B cell (primary cell): ENCODE results near the gene WDFY4. TPM values are rescaled to one million over a fixed set of nuclear protein-coding genes. Genes with fewer than 3 reads are reported as not detected.

Experiments
- ATAC-seq: fragments of 200-7000 bp; cut with Tn5 transposase; one replicate; pipeline ENCODE4 v1.10.0; 2021; ENCODE audit warnings: low read depth, mild to moderate bottlenecking, moderate number of reproducible peaks, moderate library complexity
- CTCF ChIA-PET: fragments of 350-600 bp; sonication (Branson Sonifier 250); formaldehyde crosslinking; loops from one replicate; lab custom pipeline; 2021; ENCODE audit warnings: antibody characterized with exemption, inconsistent platforms; lab: Charles Lee
- POLR2A ChIA-PET: fragments of 350-600 bp; sonication (Branson Sonifier 250); formaldehyde crosslinking; loops from one replicate; lab custom pipeline; 2021; ENCODE audit warnings: antibody characterized with exemption; lab: Charles Lee
- DNase-seq: peaks from one replicate; pipeline ENCODE4 v3.0.0; 2013
- H2AFZ ChIP-seq: 2 replicates; pipeline ENCODE4 v1.6.1; 2012; ENCODE audit warnings: mild to moderate bottlenecking, low read depth, low read length; ENCODE audit not compliant: insufficient read depth, poor library complexity, severe bottlenecking
- H3K27ac ChIP-seq, 2 donors: 1 replicate in 1 of 2; 2 replicates in 1 of 2; pipeline ENCODE4 v1.5.1; 2012 to 2013; ENCODE audit warnings: low read length in 2 of 2, mild to moderate bottlenecking in 2 of 2, moderate library complexity in 1 of 2
- H3K27me3 ChIP-seq, 4 experiments: fragments of 200-600 bp in 1 of 4; sonication (generic) in 1 of 4; replicated peaks in 1 of 4; 1 replicate in 2 of 4; 2 replicates in 2 of 4; pipeline versions ENCODE4 v1.6.1 to v1.7.0; 2013 to 2016; ENCODE audit warnings: low read length in 3 of 4, mild to moderate bottlenecking in 2 of 4, mixed read lengths in 1 of 4, moderate library complexity in 1 of 4; ENCODE audit not compliant: insufficient read depth in 4 of 4, control insufficient read depth in 3 of 4; ENCODE audit errors: control extremely low read depth in 1 of 4
- H3K36me3 ChIP-seq, 2 experiments: replicated peaks in 1 of 2; 1 replicate in 1 of 2; 2 replicates in 1 of 2; pipeline versions ENCODE4 v1.6.1 to v1.7.1; 2013; ENCODE audit warnings: low read length in 1 of 2; ENCODE audit not compliant: insufficient read depth in 2 of 2, control insufficient read depth in 1 of 2; ENCODE audit errors: control extremely low read depth in 1 of 2, extremely low read depth in 1 of 2
- H3K4me1 ChIP-seq, 2 donors: fragments of 200-600 bp in 1 of 2; sonication (generic) in 1 of 2; 1 replicate in 1 of 2; 2 replicates in 1 of 2; pipeline versions ENCODE4 v1.5.1 to v1.6.1; 2013 to 2017; ENCODE audit warnings: low read length in 2 of 2; ENCODE audit not compliant: control insufficient read depth in 2 of 2, insufficient read depth in 2 of 2
- H3K4me2 ChIP-seq: replicated peaks from 2 replicates; pipeline ENCODE3; 2012; ENCODE audit warnings: mild to moderate bottlenecking, low read depth, low read length; ENCODE audit not compliant: poor library complexity, severe bottlenecking
- H3K4me3 ChIP-seq, 5 experiments: fragments of 200-600 bp in 1 of 5; sonication (generic) in 1 of 5; 1 replicate in 3 of 5; 2 replicates in 2 of 5; pipeline versions ENCODE4 v1.5.1 to v1.7.0; 2011 to 2016; ENCODE audit warnings: low read length in 4 of 5, mild to moderate bottlenecking in 4 of 5, low read depth in 2 of 5, control low read depth in 1 of 5, moderate library complexity in 1 of 5; ENCODE audit not compliant: insufficient read depth in 1 of 5; ENCODE audit errors: control extremely low read depth in 1 of 5, extremely low read depth in 1 of 5
- H3K79me2 ChIP-seq: fragments of 200-600 bp; sonication (generic); one replicate; pipeline ENCODE4 v1.6.0; 2016; ENCODE audit warnings: low read length; ENCODE audit not compliant: control insufficient read depth, insufficient read depth
- H3K9ac ChIP-seq: fragments of 200-600 bp; sonication (generic); 2 replicates; pipeline ENCODE4 v1.6.1; 2017; ENCODE audit warnings: mild to moderate bottlenecking, low read length, moderate library complexity
- H3K9me3 ChIP-seq, 3 donors: one replicate each; pipeline versions ENCODE4 v1.6.1 to v1.7.1; 2013; ENCODE audit warnings: low read length in 2 of 3; ENCODE audit not compliant: control insufficient read depth in 2 of 3, insufficient read depth in 1 of 3; ENCODE audit errors: control extremely low read depth in 1 of 3
- H4K20me1 ChIP-seq: 2 replicates; pipeline ENCODE4 v1.6.0; 2012; ENCODE audit warnings: mild to moderate bottlenecking, low read length; ENCODE audit not compliant: insufficient read depth, control insufficient read depth, poor library complexity, severe bottlenecking
- H3K27ac Mint-ChIP-seq: one replicate; pipeline ENCODE4 v1.8.0; 2021; ENCODE audit warnings: mixed read lengths
- H3K27me3 Mint-ChIP-seq: one replicate; pipeline ENCODE4 v1.8.0; 2021; ENCODE audit warnings: mixed read lengths
- H3K4me1 Mint-ChIP-seq: one replicate; pipeline ENCODE4 v1.8.0; 2021; ENCODE audit warnings: mixed read lengths
- H3K4me3 Mint-ChIP-seq: one replicate; pipeline ENCODE4 v1.8.0; 2021; ENCODE audit warnings: mixed read lengths
- H3K9me3 Mint-ChIP-seq: one replicate; pipeline ENCODE4 v1.8.0; 2022; ENCODE audit warnings: mixed read lengths; ENCODE audit not compliant: insufficient read depth
- EZH2 ChIP-seq: IDR thresholded peaks from 2 replicates; pipeline ENCODE4 v1.6.1; 2012; ENCODE audit warnings: borderline replicate concordance, low read depth, mild to moderate bottlenecking, moderate library complexity, low read length; ENCODE audit not compliant: insufficient read depth, poor library complexity, severe bottlenecking
- WGBS: methylation state at CpG from one replicate; pipeline ENCODE4 v1.1.5; 2013; ENCODE audit warnings: missing lambda C conversion rate; ENCODE audit not compliant: insufficient coverage; 5-methylcytosine and 5-hydroxymethylcytosine counted together
- intact Hi-C: fragments of 100-400 bp; cut with micrococcal nuclease; formaldehyde crosslinking; loops from one replicate; pipeline ENCODE4 v1.10.0; 2022
- polyA plus RNA-seq: library from polyadenylated mRNA; depleted of rRNA; stranded (reverse); fragments of >200 nt; gene quantifications from 2 replicates; pipeline ENCODE4 v1.2.3, GENCODE V29; 2012
- total RNA-seq, 2 donors: library from RNA; stranded (reverse); fragments of 120-200 nt in 1 of 2; gene quantifications; 1 replicate in 1 of 2; 2 replicates in 1 of 2; pipeline versions ENCODE4 v1.2.3 to v1.2.4, GENCODE V29; 2013 to 2022
- TF ChIP-seq, protein P1 (sequence below): fragments of 200-600 bp; IDR thresholded peaks from one replicate; pipeline ENCODE4 v1.8.0; 2022; ENCODE audit warnings: antibody characterized with exemption, mild to moderate bottlenecking

WDFY4 gene
- total and polyA plus RNA-seq, 2 donors (not counting 1 experiment from before 2014, with no cell fraction given): 262 to 560 TPM

- H3K4me3 Mint-ChIP-seq: no peak overlapping the region
- H3K4me1 Mint-ChIP-seq: no peaks in the 10 kb centered on the region
- Histone ChIP-seq H3K36me3 (peaks cover 4 to 86% of the 10 kb centered on the region in 2 experiments), H3K4me1 (no peaks in the 10 kb centered on the region), H3K4me2 (no peak overlapping the region), H3K9ac (no peak overlapping the region), H3K79me2 (no peaks in the 10 kb centered on the region), H4K20me1 (peaks cover 21% of the 10 kb centered on the region), H3K27ac (no peak overlapping the region), H3K27me3 (no peaks in the 10 kb centered on the region), H3K9me3 (no peaks in the 10 kb centered on the region), H2AFZ (no peak overlapping the region), H3K4me3 (no peak overlapping the region)
- POLR2A ChIA-PET: no interaction called here
- no peaks in the 10 kb centered on the region for H3K9me3 Mint-ChIP-seq
- H3K27ac Mint-ChIP-seq: no peak overlapping the region
- H3K27me3 Mint-ChIP-seq: no peaks in the 10 kb centered on the region
- ATAC-seq (no peak), DNase-seq (no peak)
- CTCF ChIA-PET: no interaction called here
- intact Hi-C loops: no loop called here
- no peak for TF ChIP-seq EZH2
- TF ChIP-seq, protein P1, sequence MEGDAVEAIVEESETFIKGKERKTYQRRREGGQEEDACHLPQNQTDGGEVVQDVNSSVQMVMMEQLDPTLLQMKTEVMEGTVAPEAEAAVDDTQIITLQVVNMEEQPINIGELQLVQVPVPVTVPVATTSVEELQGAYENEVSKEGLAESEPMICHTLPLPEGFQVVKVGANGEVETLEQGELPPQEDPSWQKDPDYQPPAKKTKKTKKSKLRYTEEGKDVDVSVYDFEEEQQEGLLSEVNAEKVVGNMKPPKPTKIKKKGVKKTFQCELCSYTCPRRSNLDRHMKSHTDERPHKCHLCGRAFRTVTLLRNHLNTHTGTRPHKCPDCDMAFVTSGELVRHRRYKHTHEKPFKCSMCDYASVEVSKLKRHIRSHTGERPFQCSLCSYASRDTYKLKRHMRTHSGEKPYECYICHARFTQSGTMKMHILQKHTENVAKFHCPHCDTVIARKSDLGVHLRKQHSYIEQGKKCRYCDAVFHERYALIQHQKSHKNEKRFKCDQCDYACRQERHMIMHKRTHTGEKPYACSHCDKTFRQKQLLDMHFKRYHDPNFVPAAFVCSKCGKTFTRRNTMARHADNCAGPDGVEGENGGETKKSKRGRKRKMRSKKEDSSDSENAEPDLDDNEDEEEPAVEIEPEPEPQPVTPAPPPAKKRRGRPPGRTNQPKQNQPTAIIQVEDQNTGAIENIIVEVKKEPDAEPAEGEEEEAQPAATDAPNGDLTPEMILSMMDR: no peak
- 88% methylated on average over 5 of the region's 7 CpGs for WGBS
These were observed 256.3 kb downstream of the WDFY4 start for GRCh38 chr10:48940958-48941357.

GRCh38 chr10:48941427-48942075 lies 256.9 kb downstream of the WDFY4 start:
- Histone ChIP-seq H3K36me3 (peaks cover 4 to 92% of the 10 kb centered on the region in 2 experiments), H3K9ac (no peak overlapping the region), H4K20me1 (peaks cover 21% of the 10 kb centered on the region), H3K9me3 (no peaks in the 10 kb centered on the region), H3K27ac (no peak overlapping the region), H3K4me1 (no peaks in the 10 kb centered on the region), H2AFZ (no peak overlapping the region), H3K4me2 (no peak overlapping the region), H3K79me2 (no peaks in the 10 kb centered on the region), H3K27me3 (no peaks in the 10 kb centered on the region), H3K4me3 (no peak overlapping the region)
- ATAC-seq: no peak
- WGBS: 97% methylated on average over 9 of the region's 10 CpGs
- intact Hi-C loops: no loop called here
- H3K27ac Mint-ChIP-seq: no peak overlapping the region
- CTCF ChIA-PET: no interaction called here
- H3K27me3 Mint-ChIP-seq: no peaks in the 10 kb centered on the region
- H3K4me1 Mint-ChIP-seq: no peaks in the 10 kb centered on the region
- no peaks in the 10 kb centered on the region for H3K9me3 Mint-ChIP-seq
- no peak for TF ChIP-seq EZH2
- TF ChIP-seq, protein P1: no peak
- H3K4me3 Mint-ChIP-seq: no peak overlapping the region
- POLR2A ChIA-PET: no interaction called here
- DNase-seq: no peak
